Thyroid gland (tissue), 4 donors: ENCODE measurements around the gene SUCLG1.

ENCODE experiments used
- POLR2A ChIP-seq, 2 donors: fragments of 450-650 bp; IDR thresholded peaks; one replicate each; pipeline ENCODE4 v1.6.1; 2017; ENCODE audit warnings: antibody characterized with exemption in 2 of 2, mild to moderate bottlenecking in 2 of 2, moderate library complexity in 1 of 2
- TF ChIP-seq, protein P1 (sequence below), 6 experiments: fragments of 200-600 bp in 3 of 6; fragments of 450-650 bp in 3 of 6; sonication (generic) in 3 of 6; IDR thresholded peaks; one replicate each; pipeline ENCODE4 v1.5.1; 2016 to 2019; ENCODE audit warnings: antibody characterized with exemption in 6 of 6, mild to moderate bottlenecking in 2 of 6, inconsistent platforms in 1 of 6, moderate library complexity in 1 of 6

DNA sequence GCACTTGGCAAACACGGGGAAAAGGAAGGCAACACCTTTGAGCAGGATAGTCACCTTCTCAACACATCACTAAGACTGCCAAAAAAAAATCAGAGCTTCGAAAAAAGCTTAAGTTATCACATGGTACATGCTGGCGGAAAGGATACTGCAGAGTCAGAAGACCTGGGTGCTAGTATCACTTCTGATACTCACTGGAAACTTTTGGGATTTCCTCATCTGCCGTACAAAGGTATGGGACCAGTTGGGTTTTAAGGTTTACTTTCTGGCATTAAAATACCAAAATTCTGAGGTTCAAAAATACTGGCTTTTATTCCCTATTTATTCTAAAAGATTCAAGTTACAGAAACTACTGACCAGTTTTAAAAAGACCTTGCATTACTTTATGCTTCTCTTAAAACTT lies 2.9 kb downstream of the SUCLG1 start:
- TF ChIP-seq POLR2A (IDR thresholded peaks at IDR 0.05): no peak
- TF ChIP-seq, protein P1, sequence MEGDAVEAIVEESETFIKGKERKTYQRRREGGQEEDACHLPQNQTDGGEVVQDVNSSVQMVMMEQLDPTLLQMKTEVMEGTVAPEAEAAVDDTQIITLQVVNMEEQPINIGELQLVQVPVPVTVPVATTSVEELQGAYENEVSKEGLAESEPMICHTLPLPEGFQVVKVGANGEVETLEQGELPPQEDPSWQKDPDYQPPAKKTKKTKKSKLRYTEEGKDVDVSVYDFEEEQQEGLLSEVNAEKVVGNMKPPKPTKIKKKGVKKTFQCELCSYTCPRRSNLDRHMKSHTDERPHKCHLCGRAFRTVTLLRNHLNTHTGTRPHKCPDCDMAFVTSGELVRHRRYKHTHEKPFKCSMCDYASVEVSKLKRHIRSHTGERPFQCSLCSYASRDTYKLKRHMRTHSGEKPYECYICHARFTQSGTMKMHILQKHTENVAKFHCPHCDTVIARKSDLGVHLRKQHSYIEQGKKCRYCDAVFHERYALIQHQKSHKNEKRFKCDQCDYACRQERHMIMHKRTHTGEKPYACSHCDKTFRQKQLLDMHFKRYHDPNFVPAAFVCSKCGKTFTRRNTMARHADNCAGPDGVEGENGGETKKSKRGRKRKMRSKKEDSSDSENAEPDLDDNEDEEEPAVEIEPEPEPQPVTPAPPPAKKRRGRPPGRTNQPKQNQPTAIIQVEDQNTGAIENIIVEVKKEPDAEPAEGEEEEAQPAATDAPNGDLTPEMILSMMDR (IDR thresholded peaks at IDR 0.05): no peak
